ENCODE results near the gene MFSD12. TPM values are rescaled to one million over a fixed set of nuclear protein-coding genes. Genes with fewer than 3 reads are reported as not detected.

The MFSD12 gene
- polyA plus RNA-seq, 1 donor from 2014 or later, result 38.5 TPM

GRCh38 chr19:3511506-3512251 is 45.7 kb downstream of the MFSD12 start:
- no peaks in the 10 kb centered on the region for H3K36me3 ChIP-seq (ENCODE audit: insufficient read depth, low read length)
- no peak overlapping the region for H2AFZ ChIP-seq (ENCODE audit: low read depth, low read length)
- no peak for TF ChIP-seq MXI1 (conservative IDR thresholded peaks at IDR 0.05; ENCODE audit: poor library complexity, severe bottlenecking)
- H3K9ac ChIP-seq (ENCODE audit: low read length), result no peak overlapping the region
- H3F3A ChIP-seq (ENCODE audit: insufficient read depth, low read length, poor library complexity, severe bottlenecking), result no peaks in the 10 kb centered on the region
- H3K27me3 ChIP-seq (ENCODE audit: insufficient read depth, low read depth, low read length), result no peaks in the 10 kb centered on the region
- H3K79me2 ChIP-seq (replicated peaks; ENCODE audit: insufficient read depth, low read length), result peaks cover 62% of the 10 kb centered on the region
- H3K9me2 ChIP-seq (ENCODE audit: insufficient read depth, low read length), result no peaks in the 10 kb centered on the region
- no peak overlapping the region for H3K4me3 ChIP-seq (ENCODE audit: low read length)
- H3K4me2 ChIP-seq (ENCODE audit: low read length), result no peak overlapping the region
- H4K20me1 ChIP-seq (ENCODE audit: insufficient read depth), result peaks cover 27% of the 10 kb centered on the region
- H3K27ac ChIP-seq (ENCODE audit: low read length), result no peak overlapping the region
- no peaks in the 10 kb centered on the region for H3K9me3 ChIP-seq (ENCODE audit: low read length)

DNA sequence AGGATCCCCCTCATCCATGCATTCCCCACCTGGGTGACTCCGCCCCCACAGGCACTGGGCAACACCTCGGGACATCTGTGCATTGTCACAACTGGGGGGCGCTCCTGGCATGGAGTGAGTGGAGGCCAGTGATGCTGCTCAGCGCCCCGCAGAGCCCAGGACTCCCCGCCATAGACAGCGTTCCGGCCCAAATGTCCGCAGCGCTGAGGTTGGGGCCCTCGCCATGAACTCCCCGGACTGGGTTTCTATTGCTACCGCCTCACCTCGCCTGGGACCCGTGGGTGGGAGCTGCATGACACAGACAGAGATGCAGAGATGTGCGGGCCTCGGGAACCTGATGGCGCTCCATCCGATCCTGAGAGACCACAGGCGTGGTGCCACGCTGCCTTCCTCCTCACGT is 46.7 kb downstream of the MFSD12 start:
- Histone ChIP-seq H3K27me3 (ENCODE audit: insufficient read depth, low read depth, low read length) (no peaks in the 10 kb centered on the region), H3K79me2 (replicated peaks; ENCODE audit: insufficient read depth, low read length) (peaks cover 67% of the 10 kb centered on the region), H3F3A (ENCODE audit: insufficient read depth, low read length, poor library complexity, severe bottlenecking) (no peaks in the 10 kb centered on the region), H3K27ac (ENCODE audit: low read length) (no peak overlapping the region), H4K20me1 (ENCODE audit: insufficient read depth) (peaks cover 27% of the 10 kb centered on the region), H3K4me2 (ENCODE audit: low read length) (no peak overlapping the region), H3K9ac (ENCODE audit: low read length) (no peak overlapping the region), H3K36me3 (ENCODE audit: insufficient read depth, low read length) (no peaks in the 10 kb centered on the region), H3K9me3 (ENCODE audit: low read length) (no peaks in the 10 kb centered on the region), H3K9me2 (ENCODE audit: insufficient read depth, low read length) (no peaks in the 10 kb centered on the region), H2AFZ (ENCODE audit: low read depth, low read length) (no peak overlapping the region), H3K4me3 (ENCODE audit: low read length) (no peak overlapping the region)
- TF ChIP-seq EP300 (conservative IDR thresholded peaks at IDR 0.05; ENCODE audit: poor library complexity, severe bottlenecking) (no peak), TAF1 (IDR thresholded peaks at IDR 0.05; ENCODE audit: low read depth) (no peak), CTCF (IDR thresholded peaks at IDR 0.05; ENCODE audit: poor library complexity, severe bottlenecking) (no peak)

DNA sequence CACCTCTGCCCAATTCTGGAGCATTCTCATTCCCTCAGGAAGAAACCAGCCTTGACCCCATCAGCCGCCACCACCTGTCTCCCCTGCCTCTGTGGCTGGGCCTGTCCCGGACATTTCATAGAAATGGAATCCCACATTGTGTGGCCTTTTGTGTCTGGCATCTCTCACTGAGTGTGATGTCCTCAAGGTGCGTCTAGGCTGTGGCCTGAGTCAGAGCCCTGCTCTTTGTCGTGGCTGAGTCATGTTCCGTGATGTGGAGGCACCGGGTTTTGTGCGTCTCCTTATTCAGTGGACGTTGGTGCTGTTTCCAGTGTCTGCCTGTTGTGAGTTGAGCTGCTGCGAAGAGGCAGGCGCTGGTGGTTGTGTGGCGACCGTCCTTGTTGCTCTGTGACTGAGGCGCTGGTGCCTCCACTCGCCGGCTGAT is 47.8 kb downstream of the MFSD12 start:
- Histone ChIP-seq H3K9ac (ENCODE audit: low read length) (no peak overlapping the region), H3K27me3 (ENCODE audit: insufficient read depth, low read depth, low read length) (no peaks in the 10 kb centered on the region), H2AFZ (ENCODE audit: low read depth, low read length) (no peak overlapping the region), H3K4me2 (ENCODE audit: low read length) (no peak overlapping the region), H3K79me2 (replicated peaks; ENCODE audit: insufficient read depth, low read length) (peaks cover 67% of the 10 kb centered on the region), H3K9me3 (ENCODE audit: low read length) (no peaks in the 10 kb centered on the region), H3F3A (ENCODE audit: insufficient read depth, low read length, poor library complexity, severe bottlenecking) (no peaks in the 10 kb centered on the region), H3K4me3 (ENCODE audit: low read length) (no peak overlapping the region), H3K36me3 (ENCODE audit: insufficient read depth, low read length) (no peaks in the 10 kb centered on the region), H3K9me2 (ENCODE audit: insufficient read depth, low read length) (no peaks in the 10 kb centered on the region), H3K27ac (ENCODE audit: low read length) (no peak overlapping the region), H4K20me1 (ENCODE audit: insufficient read depth) (peaks cover 27% of the 10 kb centered on the region)
- TF ChIP-seq SMC3 (conservative IDR thresholded peaks at IDR 0.05; ENCODE audit: poor library complexity), result no peak
- no peak for TF ChIP-seq CTCF (IDR thresholded peaks at IDR 0.05; ENCODE audit: poor library complexity, severe bottlenecking)
- no peak for TF ChIP-seq RAD21 (conservative IDR thresholded peaks at IDR 0.05)
- no peak for TF ChIP-seq TAF1 (IDR thresholded peaks at IDR 0.05; ENCODE audit: low read depth)
- no peak for TF ChIP-seq EP300 (conservative IDR thresholded peaks at IDR 0.05; ENCODE audit: poor library complexity, severe bottlenecking)
- no peak for TF ChIP-seq POLR2AphosphoS5 (IDR thresholded peaks at IDR 0.05)
- TF ChIP-seq, protein P1, sequence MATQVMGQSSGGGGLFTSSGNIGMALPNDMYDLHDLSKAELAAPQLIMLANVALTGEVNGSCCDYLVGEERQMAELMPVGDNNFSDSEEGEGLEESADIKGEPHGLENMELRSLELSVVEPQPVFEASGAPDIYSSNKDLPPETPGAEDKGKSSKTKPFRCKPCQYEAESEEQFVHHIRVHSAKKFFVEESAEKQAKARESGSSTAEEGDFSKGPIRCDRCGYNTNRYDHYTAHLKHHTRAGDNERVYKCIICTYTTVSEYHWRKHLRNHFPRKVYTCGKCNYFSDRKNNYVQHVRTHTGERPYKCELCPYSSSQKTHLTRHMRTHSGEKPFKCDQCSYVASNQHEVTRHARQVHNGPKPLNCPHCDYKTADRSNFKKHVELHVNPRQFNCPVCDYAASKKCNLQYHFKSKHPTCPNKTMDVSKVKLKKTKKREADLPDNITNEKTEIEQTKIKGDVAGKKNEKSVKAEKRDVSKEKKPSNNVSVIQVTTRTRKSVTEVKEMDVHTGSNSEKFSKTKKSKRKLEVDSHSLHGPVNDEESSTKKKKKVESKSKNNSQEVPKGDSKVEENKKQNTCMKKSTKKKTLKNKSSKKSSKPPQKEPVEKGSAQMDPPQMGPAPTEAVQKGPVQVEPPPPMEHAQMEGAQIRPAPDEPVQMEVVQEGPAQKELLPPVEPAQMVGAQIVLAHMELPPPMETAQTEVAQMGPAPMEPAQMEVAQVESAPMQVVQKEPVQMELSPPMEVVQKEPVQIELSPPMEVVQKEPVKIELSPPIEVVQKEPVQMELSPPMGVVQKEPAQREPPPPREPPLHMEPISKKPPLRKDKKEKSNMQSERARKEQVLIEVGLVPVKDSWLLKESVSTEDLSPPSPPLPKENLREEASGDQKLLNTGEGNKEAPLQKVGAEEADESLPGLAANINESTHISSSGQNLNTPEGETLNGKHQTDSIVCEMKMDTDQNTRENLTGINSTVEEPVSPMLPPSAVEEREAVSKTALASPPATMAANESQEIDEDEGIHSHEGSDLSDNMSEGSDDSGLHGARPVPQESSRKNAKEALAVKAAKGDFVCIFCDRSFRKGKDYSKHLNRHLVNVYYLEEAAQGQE (IDR thresholded peaks at IDR 0.05; ENCODE audit: borderline replicate concordance), result no peak
- no peak for TF ChIP-seq EZH2 (IDR thresholded peaks at IDR 0.05; ENCODE audit: borderline replicate concordance, insufficient read depth, low read length, poor library complexity, severe bottlenecking)
- no peak for TF ChIP-seq MXI1 (conservative IDR thresholded peaks at IDR 0.05; ENCODE audit: poor library complexity, severe bottlenecking)
